Endodermal cell (in vitro differentiated cells): Measurements from ENCODE around the gene ELK4. TPM values are rescaled to one million over a fixed set of nuclear protein-coding genes. Genes with fewer than 3 reads are reported as not detected.

Source experiments
- DNase-seq: peaks from one replicate; pipeline ENCODE4 v3.0.0-alpha.2; 2017
- H3K27ac ChIP-seq: 2 replicates; pipeline ENCODE4 v1.5.1; 2013; ENCODE audit warnings: mild to moderate bottlenecking, low read depth, low read length, moderate library complexity
- H3K27me3 ChIP-seq: 2 replicates; pipeline ENCODE4 v1.6.1; 2013; ENCODE audit warnings: mild to moderate bottlenecking, low read length, moderate library complexity; ENCODE audit not compliant: insufficient read depth, control insufficient read depth, poor library complexity, severe bottlenecking
- H3K36me3 ChIP-seq: 2 replicates; pipeline ENCODE4 v1.7.0; 2013; ENCODE audit warnings: mild to moderate bottlenecking, low read length, moderate library complexity; ENCODE audit not compliant: control insufficient read depth, insufficient read depth
- H3K4me1 ChIP-seq: one replicate; pipeline ENCODE4 v1.7.0; 2013; ENCODE audit warnings: low read length; ENCODE audit not compliant: control insufficient read depth, insufficient read depth
- H3K4me3 ChIP-seq: 2 replicates; pipeline ENCODE4 v1.5.1; 2013; ENCODE audit warnings: mild to moderate bottlenecking, low read length, moderate library complexity
- H3K9ac ChIP-seq: 2 replicates; pipeline ENCODE4 v1.6.1; 2013; ENCODE audit warnings: mild to moderate bottlenecking, low read length, moderate library complexity; ENCODE audit not compliant: poor library complexity, severe bottlenecking; ENCODE audit errors: extremely low read depth
- H3K9me3 ChIP-seq: 2 replicates; pipeline ENCODE4 v1.6.1; 2013; ENCODE audit warnings: mild to moderate bottlenecking, low read length, moderate library complexity; ENCODE audit not compliant: control insufficient read depth
- H3K27ac Mint-ChIP-seq: 2 replicates; pipeline ENCODE4 v1.8.0; 2020; ENCODE audit warnings: mixed read lengths
- H3K27me3 Mint-ChIP-seq: 2 replicates; pipeline ENCODE4 v1.8.0; 2021; ENCODE audit warnings: mild to moderate bottlenecking, mixed read lengths; ENCODE audit not compliant: insufficient read depth
- H3K36me3 Mint-ChIP-seq: 2 replicates; pipeline ENCODE4 v1.8.0; 2020; ENCODE audit warnings: low read depth, mixed read lengths
- H3K4me1 Mint-ChIP-seq: 2 replicates; pipeline ENCODE4 v1.8.0; 2020; ENCODE audit warnings: mixed read lengths
- H3K4me3 Mint-ChIP-seq: 2 replicates; pipeline ENCODE4 v1.8.0; 2020; ENCODE audit warnings: mild to moderate bottlenecking, moderate library complexity, mixed read lengths
- H3K9me3 Mint-ChIP-seq: 2 replicates; pipeline ENCODE4 v1.8.0; 2020; ENCODE audit warnings: mild to moderate bottlenecking, mixed read lengths
- CTCF ChIP-seq: fragments of 200-600 bp; sonication (generic); conservative IDR thresholded peaks from 2 replicates; pipeline ENCODE4 v1.5.0; 2021; ENCODE audit warnings: antibody characterized with exemption, mild to moderate bottlenecking
- WGBS, 2 experiments: methylation state at CpG; one replicate each; pipeline versions ENCODE4 v1.1.5 to v1.1.7; 2013; ENCODE audit warnings: missing lambda C conversion rate in 2 of 2, mixed read lengths in 1 of 2; ENCODE audit not compliant: insufficient coverage in 1 of 2, insufficient read length in 1 of 2; 5-methylcytosine and 5-hydroxymethylcytosine counted together
- total RNA-seq, 2 donors: library from RNA; stranded (reverse); fragmentation: NEBNext Ultra II Directional in 1 of 2; extraction: Animal tissue kit (Norgen Biotek cat#: 25700) in 1 of 2; gene quantifications; 2 replicates in 1 of 2; 3 replicates in 1 of 2; pipeline ENCODE4 v1.2.1, GENCODE V29; 2021

Gene ELK4
- total RNA-seq, 2 donors from 2014 or later, result 29.6 to 41.6 TPM

GRCh38 chr1:205576805-205577761, 54.7 kb downstream of the ELK4 start:
- TF ChIP-seq CTCF, result peak; percentile 38
- Histone ChIP-seq H3K9ac (no peak overlapping the region), H3K27ac (no peak overlapping the region), H3K27me3 (peaks cover 98% of the 10 kb centered on the region), H3K9me3 (no peaks in the 10 kb centered on the region), H3K36me3 (no peaks in the 10 kb centered on the region), H3K4me3 (no peak overlapping the region), H3K4me1 (peaks cover 10% of the 10 kb centered on the region)
- Mint-ChIP-seq H3K36me3 (no peaks in the 10 kb centered on the region), H3K4me3 (no peak overlapping the region), H3K9me3 (no peaks in the 10 kb centered on the region), H3K27ac (no peak overlapping the region), H3K4me1 (peaks cover 11% of the 10 kb centered on the region), H3K27me3 (peaks cover 76% of the 10 kb centered on the region)
- peak; percentile 32 for DNase-seq
- WGBS, 2 experiments, result 69 to 83% methylated on average over 16 to 22 of the region's 22 CpGs

GRCh38 chr1:205576011-205576410, 55.8 kb downstream of the ELK4 start:
- peaks cover 96% of the 10 kb centered on the region for H3K27me3 ChIP-seq
- H3K4me3 Mint-ChIP-seq, result no peak overlapping the region
- no peak for TF ChIP-seq CTCF
- peaks cover 20% of the 10 kb centered on the region for H3K4me1 Mint-ChIP-seq
- no peaks in the 10 kb centered on the region for H3K9me3 ChIP-seq
- H3K9ac ChIP-seq, result no peak overlapping the region
- no peaks in the 10 kb centered on the region for H3K36me3 ChIP-seq
- 86 to 90% methylated on average over 1 to 3 of the region's 3 CpGs for WGBS, 2 experiments
- no peak overlapping the region for H3K4me3 ChIP-seq
- H3K27ac ChIP-seq, result no peak overlapping the region
- DNase-seq, result no peak
- H3K4me1 ChIP-seq, result peaks cover 12% of the 10 kb centered on the region
- no peak overlapping the region for H3K27ac Mint-ChIP-seq
- H3K36me3 Mint-ChIP-seq, result no peaks in the 10 kb centered on the region
- peaks cover 75% of the 10 kb centered on the region for H3K27me3 Mint-ChIP-seq
- no peaks in the 10 kb centered on the region for H3K9me3 Mint-ChIP-seq

GRCh38 chr1:205575294-205575885, 56.4 kb downstream of the ELK4 start:
- Mint-ChIP-seq H3K4me1 (peaks cover 20% of the 10 kb centered on the region), H3K27me3 (peaks cover 77% of the 10 kb centered on the region), H3K36me3 (no peaks in the 10 kb centered on the region), H3K27ac (no peak overlapping the region), H3K9me3 (no peaks in the 10 kb centered on the region), H3K4me3 (no peak overlapping the region)
- H3K27me3 ChIP-seq, result peaks cover 96% of the 10 kb centered on the region
- H3K9ac ChIP-seq, result no peak overlapping the region
- 79 to 83% methylated on average over 1 of the region's 1 CpG for WGBS, 2 experiments
- H3K4me1 ChIP-seq, result peaks cover 12% of the 10 kb centered on the region
- no peak for DNase-seq
- no peaks in the 10 kb centered on the region for H3K9me3 ChIP-seq
- no peak overlapping the region for H3K4me3 ChIP-seq
- no peaks in the 10 kb centered on the region for H3K36me3 ChIP-seq
- TF ChIP-seq CTCF, result no peak
- no peak overlapping the region for H3K27ac ChIP-seq
